Tongue (tissue), 2 donors: ENCODE measurements around the gene WLS. TPM values are rescaled to one million over a fixed set of nuclear protein-coding genes. Genes with fewer than 3 reads are reported as not detected.
A peak's percentile ranks its signal among the peaks of the same experiment; 100 is the strongest.
"Not testable (repeated sequence)": the region's sequence is repeated elsewhere in the genome, so short reads cannot be mapped to it uniquely, and the experiment has no call there.

Experiments
- DNase-seq: peaks from one replicate; pipeline ENCODE4 v3.0.0-alpha.2; 2015
- total RNA-seq: library from RNA; depleted of rRNA; stranded (reverse); fragments of >200 nt; gene quantifications from one replicate; pipeline ENCODE4 v1.2.3, GENCODE V29; 2014

Gene WLS
- total RNA-seq: 140 TPM

DNA sequence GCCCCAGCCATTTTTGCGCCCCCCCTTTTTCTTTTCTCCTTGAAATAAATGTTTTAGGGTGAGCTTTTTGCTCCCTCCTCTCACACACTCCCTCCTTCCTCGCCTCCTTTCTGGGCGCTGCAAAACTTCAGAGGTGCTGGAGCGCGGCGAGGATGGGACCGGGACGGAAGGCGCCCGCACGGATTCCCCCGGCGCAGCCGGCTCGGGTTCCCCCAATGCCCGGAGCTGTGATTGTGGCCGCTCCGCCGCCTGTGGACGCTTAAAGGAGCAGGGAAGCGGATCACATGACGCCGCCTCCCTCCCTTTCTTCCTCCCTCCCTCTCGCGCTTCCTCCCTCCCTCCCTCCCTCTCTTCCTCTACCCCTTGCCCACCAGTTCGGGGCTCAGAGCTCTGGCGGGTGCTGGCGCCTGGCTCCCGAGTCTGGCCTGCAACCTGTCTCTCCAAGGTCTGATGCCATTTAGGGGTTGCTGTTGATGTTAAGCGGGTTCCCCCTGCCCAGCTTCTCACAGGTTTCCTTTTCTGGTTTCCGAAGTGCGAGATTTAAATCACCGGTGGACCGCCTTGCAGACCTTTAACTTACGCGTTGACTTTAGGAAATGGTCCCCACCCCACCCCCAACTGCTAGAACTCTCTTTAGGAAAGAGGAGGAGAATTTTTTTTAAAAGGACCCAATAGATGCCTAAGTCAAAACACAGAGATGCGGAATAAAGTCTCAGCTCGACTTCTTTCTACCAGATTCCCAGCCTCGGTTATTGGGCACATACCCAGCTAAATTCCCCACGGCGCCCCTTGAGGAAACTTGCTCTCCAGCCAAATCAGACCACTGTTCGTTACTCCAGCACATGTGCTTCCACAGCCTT, at the start of gene WLS:
WLS (minus strand) TSS at position 235 of the 860 bp plus-strand sequence; CDS start at position 11, 224 bp downstream.
- DNase-seq: peak; percentile 92

DNA sequence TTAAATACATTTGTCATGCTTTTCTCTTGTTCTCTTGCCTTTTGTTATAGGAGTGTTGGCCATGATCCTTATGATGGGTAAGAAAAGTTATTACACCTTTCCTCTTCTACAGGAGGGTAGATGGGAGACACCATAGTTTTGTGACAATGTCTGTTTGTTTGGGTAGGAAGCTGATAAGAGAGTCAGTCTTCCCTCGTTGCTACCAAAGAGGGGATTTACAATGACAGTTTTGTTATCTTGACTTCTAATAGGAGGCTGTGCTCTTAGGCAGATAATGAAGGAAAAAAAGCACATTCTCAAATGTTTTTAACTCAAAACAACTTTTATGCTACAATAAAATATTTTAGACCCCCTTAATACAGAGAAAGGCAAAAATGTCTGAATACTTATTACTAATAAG, 48.0 kb upstream of the WLS start:
- no peak for DNase-seq

DNA sequence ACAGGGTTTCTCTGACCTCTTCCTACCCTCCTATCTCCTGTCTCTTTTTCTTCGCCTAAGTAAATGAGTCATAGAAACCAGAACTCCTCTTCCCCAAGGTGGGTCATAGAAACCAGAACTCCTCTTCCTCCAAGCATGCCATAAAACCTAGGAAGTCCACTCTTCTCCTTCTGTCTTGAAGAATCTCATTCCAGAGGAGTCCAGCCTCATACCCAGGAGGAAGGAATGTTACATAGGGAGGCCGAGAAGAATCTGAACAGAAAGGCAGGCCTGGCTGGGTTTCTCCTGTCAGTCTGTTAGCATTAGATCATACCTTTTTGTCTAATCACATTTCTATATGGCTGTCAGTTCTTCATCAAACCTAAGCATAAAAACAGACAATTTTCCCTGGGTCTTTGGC, 47.5 kb upstream of the WLS start:
- DNase-seq: no peak

GRCh38 chr1:68278221-68278620, 45.9 kb upstream of the WLS start:
- DNase-seq: no peak

- DNase-seq: no peak
Measured at GRCh38 chr1:68276448-68276847, 44.1 kb upstream of the WLS start.

DNA sequence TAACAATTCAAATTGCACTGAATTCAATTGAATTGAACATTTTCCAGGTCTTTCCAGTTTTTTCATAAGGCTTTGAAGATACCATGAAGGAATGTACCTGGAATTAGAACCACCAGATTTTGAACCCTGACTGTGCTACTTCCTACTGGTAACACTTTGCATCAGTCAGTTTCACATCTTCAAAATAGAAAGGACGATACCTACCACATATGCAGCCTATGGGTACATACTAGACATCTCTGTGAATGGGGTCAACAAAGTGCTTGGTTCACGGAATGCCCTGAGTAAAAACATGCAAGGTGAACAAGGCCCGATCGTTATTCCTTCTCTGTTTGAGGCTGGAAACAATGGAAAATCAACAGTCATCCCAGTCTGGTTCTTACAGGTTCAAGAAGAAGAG, 41.2 kb upstream of the WLS start:
- no peak for DNase-seq

GRCh38 chr1:68271596-68271995, 39.3 kb upstream of the WLS start:
- DNase-seq: no peak

DNA sequence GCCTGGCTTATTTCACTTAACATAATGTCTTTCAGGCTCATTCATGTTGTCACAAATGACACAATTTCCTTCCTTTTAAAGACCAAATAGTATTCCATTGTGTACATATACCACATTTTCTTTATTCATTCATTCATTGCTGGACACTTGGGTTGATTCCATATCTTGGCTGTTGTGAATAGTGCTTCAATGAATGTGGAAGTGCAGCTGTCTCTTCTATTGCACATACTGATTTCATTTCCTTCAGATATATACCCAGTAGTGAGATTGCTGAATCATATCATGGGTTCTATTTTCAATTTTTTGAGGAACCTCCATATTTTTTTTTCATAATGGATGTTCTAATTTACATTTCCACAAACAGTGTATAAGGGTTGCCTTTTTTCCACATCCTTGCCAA, 38.6 kb upstream of the WLS start:
- DNase-seq: no peak

DNA sequence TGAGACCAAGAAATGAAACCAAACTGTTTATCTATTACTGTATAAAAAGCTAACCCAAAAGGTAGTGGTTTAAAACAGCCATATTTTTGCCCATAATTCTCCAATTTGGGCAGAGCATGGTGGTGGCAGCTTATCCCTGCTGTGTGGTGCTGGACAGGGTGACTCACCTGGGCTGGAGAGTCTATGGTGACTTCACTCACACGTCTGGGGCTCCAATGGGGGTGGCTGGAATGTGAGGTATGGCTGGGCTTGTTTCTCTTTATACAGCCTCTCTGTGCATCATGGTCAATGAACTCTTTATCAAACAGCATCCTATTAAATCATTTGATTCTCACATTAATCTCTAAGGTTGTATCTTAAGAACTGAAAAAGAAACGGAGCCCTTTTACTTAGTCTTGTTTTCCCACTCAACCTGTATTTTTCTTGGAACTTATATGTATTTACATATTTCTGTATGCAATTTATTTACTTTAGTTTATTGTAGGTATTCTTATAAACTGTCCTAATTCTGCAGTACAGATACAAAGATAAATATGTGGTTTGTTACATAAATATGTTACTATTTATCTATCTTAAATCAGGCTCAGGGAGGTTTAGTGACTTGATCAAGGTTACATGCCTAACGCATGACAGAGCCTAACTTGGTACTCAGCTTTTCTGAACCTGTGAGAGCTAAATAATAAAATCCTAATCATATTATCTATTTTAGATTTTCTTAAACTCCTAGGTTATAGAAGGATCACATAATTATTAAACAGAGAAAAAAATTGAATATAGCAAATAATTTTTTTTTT, 37.5 kb upstream of the WLS start:
- DNase-seq: no peak

GRCh38 chr1:68268896-68269483, 36.7 kb upstream of the WLS start:
- DNase-seq: no peak

DNA sequence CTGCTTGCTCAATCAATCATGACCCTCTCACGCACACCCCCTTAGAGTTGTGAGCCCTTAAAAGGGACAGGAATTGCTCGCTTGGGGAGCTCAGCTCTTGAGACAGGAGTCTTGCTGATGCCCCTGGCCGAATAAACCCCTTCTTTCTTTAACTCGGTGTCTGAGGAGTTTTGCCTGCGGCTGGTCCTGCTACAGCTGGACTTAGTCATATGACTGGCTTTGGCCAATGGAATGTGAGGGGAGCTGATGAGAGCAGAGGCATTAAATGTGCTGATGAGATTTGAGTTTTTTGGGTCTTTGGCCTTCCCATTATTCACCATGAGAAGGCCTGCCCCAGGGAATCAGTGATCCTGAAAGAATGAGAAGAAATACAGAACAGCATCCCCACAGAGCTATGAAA, 24.5 kb upstream of the WLS start:
- not testable (repeated sequence) for DNase-seq

DNA sequence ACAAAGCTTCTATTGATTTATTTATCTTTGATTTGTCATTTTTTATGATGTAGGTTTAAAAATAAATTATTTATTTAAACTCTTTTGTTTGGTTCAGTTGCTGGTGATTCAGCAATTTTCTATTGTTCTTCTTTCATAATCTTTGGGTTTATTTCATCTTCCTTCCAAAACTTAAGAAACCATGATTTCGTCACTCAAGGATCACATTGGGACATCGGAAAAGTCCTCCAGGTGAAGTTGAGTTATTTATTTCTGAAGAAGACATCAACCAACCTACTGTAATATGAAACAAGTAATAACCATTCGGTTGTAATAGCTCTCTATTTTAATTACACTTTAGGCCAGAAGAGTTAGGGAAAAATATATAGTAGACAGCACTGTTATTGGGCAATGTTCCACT, 23.0 kb upstream of the WLS start:
- DNase-seq: no peak

DNA sequence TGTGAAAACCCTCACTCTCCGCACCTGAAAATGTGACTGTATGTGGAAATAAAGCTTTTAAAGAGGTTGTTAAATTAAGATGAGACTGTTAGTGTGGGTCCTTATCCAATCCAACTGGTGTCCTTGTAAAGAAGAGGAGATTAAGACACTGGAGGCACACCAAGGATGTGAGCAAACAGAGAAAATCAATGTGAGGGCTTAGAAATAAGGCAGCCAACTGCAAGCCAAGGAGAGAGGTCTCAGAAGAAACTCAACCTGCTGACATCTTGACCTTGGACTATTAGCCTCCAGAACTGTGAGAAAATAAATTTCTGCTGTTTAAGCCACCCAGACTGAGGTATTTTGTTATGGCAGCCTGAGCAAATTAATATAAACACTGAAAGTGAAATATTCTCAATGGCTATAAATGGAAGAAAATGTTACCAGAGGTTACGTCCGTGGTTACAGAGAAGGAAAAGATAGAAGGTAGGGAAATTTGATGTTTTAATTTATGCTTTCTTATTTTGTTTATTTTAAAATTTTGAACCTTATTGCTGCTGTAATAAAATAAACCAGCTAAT, 22.4 kb upstream of the WLS start:
- no peak for DNase-seq

DNA sequence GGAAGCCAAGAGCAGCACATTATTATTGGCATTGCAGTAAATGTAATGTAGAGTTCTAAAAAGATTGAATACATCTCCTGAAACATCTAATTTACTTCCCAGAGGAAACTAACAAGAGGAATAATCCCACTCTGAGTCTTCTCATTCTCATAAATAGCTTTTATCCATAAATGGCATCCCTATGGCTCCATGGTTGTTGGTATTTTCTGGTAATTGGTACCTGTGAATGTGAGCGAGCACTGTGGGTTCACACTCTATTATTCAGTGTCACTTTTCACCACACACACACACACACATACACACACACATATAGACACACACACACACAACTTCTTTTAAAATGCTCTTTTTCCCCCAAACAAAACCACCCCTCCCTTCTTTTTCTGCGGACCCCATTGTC, 4.7 kb upstream of the WLS start:
- no peak for DNase-seq

DNA sequence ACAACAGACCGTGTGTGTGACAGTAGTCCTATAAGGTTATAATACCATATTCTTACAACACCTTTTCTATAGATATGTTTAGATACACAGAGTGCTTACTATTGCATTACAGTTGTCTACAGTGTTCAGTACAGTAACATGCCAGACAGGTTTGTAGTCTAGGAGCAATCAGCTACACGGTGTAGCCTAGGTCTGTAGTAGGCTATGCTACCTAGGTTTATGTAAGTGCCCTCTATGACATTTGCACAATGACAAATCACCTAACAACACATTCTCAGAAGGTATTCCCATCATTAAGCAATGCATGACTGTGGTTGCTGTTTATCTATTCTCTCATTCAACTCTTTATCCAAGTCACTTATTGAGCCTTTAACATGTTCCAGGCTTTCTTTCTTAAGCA, 1.8 kb upstream of the WLS start:
- no peak for DNase-seq

- no peak for DNase-seq
Measured at GRCh38 chr1:68233202-68233601, 879 bp upstream of the WLS start.

GRCh38 chr1:68231627-68232288, 565 bp downstream of the WLS start:
- peak; percentile 89 for DNase-seq

- peak; percentile 58 for DNase-seq
Measured at GRCh38 chr1:68230901-68231626, 1.3 kb downstream of the WLS start.

DNA sequence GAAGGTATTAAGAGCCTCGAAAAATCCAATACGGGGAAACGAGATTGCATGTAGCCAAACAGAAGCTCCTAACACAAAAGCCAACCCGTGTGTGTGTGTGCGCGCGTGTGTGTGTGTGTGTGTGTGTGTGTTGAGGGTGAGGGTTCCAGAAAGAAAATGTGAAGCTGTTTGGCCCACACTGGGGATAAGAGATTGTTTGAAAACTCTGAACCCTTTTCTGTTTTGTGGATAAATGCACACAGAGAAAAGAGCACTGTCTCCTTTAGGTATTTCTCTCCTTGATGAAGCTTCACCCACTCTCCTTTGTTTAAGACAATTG, 1.9 kb downstream of the WLS start:
- peak; percentile 54 for DNase-seq

DNA sequence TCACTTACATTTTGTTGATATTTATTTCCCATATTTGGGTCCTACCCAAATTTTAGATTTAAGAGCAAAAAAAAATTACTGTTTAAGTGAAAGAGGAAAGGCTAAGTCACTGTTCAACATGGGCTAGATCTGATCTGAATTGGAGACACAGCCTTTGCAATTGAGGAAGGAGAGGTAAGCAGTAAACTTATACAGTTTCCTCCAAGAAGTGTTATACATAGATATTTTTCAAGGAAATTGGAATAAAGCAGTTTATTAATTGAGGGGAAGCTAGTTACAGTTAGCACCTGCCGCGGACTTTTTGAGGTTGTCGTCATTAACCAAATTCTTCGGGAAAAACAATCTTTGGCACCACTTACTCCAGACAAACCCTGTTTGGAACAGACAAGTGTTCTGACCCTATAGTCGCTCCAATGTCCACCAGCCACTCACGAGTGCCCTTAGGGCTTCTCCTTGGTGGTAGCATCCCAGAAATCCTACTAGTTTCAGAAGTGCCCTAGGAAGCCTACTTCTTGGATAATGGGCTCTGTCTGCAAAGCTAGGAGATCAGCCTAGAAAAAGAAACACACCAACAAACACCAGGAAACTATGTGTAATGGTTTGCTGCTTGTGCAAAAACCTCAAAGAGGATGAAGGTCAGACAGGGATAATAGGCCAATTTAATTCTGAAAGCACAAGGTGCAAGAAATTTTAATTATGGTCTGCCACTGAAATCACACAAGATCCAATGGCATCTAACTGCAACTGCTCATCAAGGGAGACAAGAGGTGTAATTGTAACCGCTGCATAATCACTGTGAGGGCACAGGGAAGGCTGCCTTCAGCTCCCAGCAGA, 2.5 kb downstream of the WLS start:
- peak; percentile 28 for DNase-seq

- peak; percentile 46 for DNase-seq
Measured at GRCh38 chr1:68228851-68229250, 3.5 kb downstream of the WLS start.
